Motor neuron (in vitro differentiated cells): Measurements from ENCODE around the gene GRIK3. TPM values are rescaled to one million over a fixed set of nuclear protein-coding genes. Genes with fewer than 3 reads are reported as not detected.
A peak's percentile ranks its signal among the peaks of the same experiment; 100 is the strongest.

Experiments used
- ATAC-seq, 8 experiments: fragments of 200-7000 bp; cut with Tn5 transposase; replicated peaks in 6 of 8; 2 replicates each; pipeline ENCODE4 v1.8.0; 2021; ENCODE audit warnings: mild to moderate bottlenecking in 8 of 8, moderate library complexity in 8 of 8
- H3K27ac ChIP-seq, 2 donors: fragments of 250-450 bp; sonication (Bioruptor Pico); 2 replicates each; pipeline ENCODE4 v1.9.0; 2021; ENCODE audit warnings: antibody characterized with exemption in 2 of 2, mild to moderate bottlenecking in 2 of 2, moderate library complexity in 1 of 2
- H3K4me1 ChIP-seq, 2 donors: fragments of 250-450 bp; sonication (Bioruptor Pico); replicated peaks in 1 of 2; 2 replicates each; pipeline ENCODE4 v1.6.1; 2021; ENCODE audit warnings: antibody characterized with exemption in 2 of 2, mild to moderate bottlenecking in 2 of 2, moderate library complexity in 1 of 2
- H3K4me3 ChIP-seq, 5 donors: fragments of 250-450 bp; sonication (Bioruptor Pico); 2 replicates each; pipeline ENCODE4 v1.9.0; 2021; ENCODE audit warnings: antibody characterized with exemption in 5 of 5, mild to moderate bottlenecking in 5 of 5, moderate library complexity in 4 of 5
- WGBS, 10 experiments: fragments of 450-650 bp; shearing (Covaris generic); methylation state at CpG; one replicate each; pipeline ENCODE4 v1.0.0; 2022; 5-methylcytosine and 5-hydroxymethylcytosine counted together
- in situ Hi-C, 9 experiments: fragments of 400-800 bp; cut with MboI; loops; one replicate each; pipeline ENCODE4 v1.15.0; 2021; ENCODE audit warnings: low sequenced_read_pairs in 9 of 9, low pct_unique_long_range_greater_than_20kb in 2 of 9; ENCODE audit not compliant: unreplicated experiment in 9 of 9
- total RNA-seq, 8 experiments: library from RNA; unstranded; fragments of 300-600 nt; gene quantifications; 2 replicates each; pipeline versions ENCODE4 v1.2.3 to v1.2.4, GENCODE V29; 2022

GRIK3 gene
- total RNA-seq, 8 experiments from 2014 or later, result 0.73 to 21.1 (median 11.9) TPM

DNA sequence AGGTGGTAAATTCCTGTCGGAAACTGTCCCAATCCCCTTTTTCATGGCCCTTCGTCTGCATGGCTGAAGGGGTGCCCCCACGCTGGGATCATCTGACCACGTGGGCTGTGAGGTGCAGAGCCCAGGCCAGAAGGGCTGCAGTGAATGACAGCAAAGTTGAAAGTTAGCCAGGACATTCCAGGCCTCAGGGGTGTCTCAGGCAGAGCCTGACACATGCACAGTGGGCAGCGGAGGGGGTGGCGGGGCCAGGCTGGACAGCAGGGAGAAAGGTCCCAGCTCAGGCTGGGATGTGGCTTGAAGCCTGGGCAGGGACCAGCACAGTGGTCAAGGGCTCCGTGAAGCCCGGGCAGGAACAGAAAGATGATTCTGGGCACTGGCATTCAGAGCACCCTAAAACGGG is 49.6 kb downstream of the GRIK3 start:
- no peak for ATAC-seq
- in situ Hi-C loops, result no loop called here
- H3K27ac ChIP-seq, result no peak overlapping the region
- H3K4me3 ChIP-seq, result no peak overlapping the region
- 19 to 100% (median 67%) methylated on average over 1 to 5 of the region's 9 CpGs; no CpG with 5 or more reads in 3 of the 10 experiments for WGBS, 10 experiments
- H3K4me1 ChIP-seq, result peaks cover 37 to 45% of the 10 kb centered on the region in 2 donors

DNA sequence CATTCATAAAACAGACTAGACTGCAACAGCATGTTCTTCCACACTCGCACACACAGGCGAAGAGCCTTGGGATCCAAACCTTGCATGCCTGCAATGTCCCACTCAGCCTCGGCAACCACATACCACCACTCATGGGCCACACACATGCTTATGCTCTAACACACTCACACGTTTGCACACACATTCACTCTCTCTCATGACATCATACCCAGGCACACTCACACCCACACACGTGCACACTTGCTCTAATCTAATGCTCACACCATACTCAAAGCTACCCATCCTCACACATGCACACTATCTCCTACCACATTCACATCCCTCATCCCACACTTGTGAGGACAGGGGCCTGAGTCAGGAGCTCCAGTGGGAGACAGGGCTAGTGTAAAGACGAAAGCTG is 50.3 kb downstream of the GRIK3 start:
- in situ Hi-C loops, result no loop called here
- Histone ChIP-seq H3K4me3 (no peak overlapping the region), H3K4me1 (peaks cover 30 to 39% of the 10 kb centered on the region in 2 donors)

DNA sequence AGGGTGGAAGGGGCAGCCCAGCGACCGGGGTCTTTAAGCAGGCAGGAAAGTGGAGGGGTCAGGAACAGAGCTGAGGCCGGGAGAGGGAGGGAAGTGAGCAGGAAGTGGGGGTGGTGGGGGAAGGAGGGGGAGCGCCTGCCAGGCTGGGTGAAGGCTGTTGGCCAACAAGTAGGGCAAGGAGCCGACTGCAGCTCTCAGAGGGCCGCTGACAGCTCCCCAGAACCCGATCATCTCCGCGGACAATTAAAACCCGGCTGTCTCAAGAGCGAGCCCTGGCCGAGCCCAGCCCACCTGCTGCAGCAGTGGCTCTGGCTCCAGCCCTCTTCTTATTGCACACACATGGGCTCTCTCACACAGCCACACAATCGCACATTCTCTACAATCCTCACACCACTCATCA is 51.6 kb downstream of the GRIK3 start:
- ATAC-seq, result peak in 4 of 8 experiments; percentile 9 to 36 (median 21)
- in situ Hi-C loops, result no loop called here
- Histone ChIP-seq H3K27ac (no peak overlapping the region), H3K4me1 (peaks cover 17 to 26% of the 10 kb centered on the region in 2 donors), H3K4me3 (no peak overlapping the region)
- WGBS, 10 experiments, result 0 to 48% (median 10%) methylated on average over 1 to 4 of the region's 13 CpGs; no CpG with 5 or more reads in 6 of the 10 experiments

More for the DNA sequence above, 50.3 kb downstream of the GRIK3 start:
- WGBS, 10 experiments, result 0 to 100% (median 78%) methylated on average over 1 to 6 of the region's 6 CpGs; no CpG with 5 or more reads in 4 of the 10 experiments
- no peak overlapping the region for H3K27ac ChIP-seq
- ATAC-seq, result no peak

DNA sequence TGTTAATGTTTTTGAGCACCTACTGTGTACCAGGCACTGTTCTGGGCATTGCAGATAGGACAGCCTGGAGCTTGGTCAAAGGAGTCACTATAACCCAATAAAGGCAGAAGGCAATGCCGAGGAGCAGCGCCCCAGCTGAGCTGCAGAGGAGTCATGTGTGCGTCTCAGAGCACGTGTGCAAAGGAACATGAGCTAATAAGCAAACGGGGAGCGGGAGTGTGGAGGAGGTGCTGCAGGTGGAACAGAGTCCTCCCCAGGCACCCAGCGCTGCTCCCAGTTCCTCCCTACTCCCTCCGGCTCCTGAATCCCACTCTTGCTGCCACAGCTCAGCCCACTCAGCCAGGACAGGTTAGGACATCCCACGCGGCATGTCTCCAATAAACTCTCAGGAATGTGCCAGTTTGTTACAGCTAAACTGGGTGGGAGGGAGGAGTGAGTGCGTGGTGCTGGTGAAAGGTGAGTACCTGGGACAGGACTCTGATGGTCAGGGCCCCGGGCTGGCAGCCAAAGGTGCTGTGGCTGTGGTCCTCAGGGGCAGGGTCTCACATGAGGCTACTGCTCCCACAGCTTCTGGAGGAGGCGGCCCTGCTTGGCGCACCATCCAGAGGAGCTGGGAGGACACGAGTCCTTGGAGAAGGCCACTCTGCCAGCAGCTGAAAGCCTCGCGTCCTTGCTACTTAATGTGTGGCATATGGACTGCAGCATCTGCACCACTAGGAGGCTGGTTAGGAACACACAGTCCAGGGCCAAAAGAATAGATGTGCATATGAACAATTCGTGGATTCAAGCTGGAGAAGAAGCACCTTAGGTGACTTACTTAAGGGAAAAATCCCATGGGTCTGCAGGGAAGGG is 52.3 kb downstream of the GRIK3 start:
- in situ Hi-C loops, result no loop called here
- H3K27ac ChIP-seq, result peak overlapping the region in 1 of 2 donors; percentile 8
- peaks cover 14 to 23% of the 10 kb centered on the region in 2 donors for H3K4me1 ChIP-seq
- 16 to 100% (median 81%) methylated on average over 1 to 13 of the region's 18 CpGs; no CpG with 5 or more reads in 1 of the 10 experiments for WGBS, 10 experiments
- ATAC-seq, result peak in 3 of 8 experiments; percentile 10 to 41 (median 11)
- no peak overlapping the region for H3K4me3 ChIP-seq

DNA sequence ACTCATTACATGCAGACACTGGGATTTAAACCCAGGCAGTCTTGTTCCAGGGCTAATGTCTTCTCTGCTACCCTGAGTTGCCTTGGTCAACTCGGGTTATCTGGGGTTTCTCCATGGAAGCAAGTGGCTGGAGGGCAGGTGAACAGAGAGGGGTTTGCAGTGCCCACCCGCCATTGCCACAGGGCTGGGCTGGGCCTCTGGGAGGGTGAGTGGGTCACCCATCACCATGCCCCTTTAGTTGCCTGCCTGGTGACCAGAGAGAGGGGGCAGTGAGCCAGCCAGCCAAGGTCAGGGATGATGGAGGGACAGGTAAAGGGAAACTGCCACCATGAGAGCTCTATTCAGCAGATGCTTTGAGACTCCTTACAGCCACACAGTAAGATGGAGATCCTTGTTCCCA is 53.2 kb downstream of the GRIK3 start:
- 8 to 84% (median 45%) methylated on average over 1 to 2 of the region's 2 CpGs; no CpG with 5 or more reads in 6 of the 10 experiments for WGBS, 10 experiments
- Histone ChIP-seq H3K27ac (no peak overlapping the region), H3K4me1 (peaks cover 13 to 21% of the 10 kb centered on the region in 2 donors), H3K4me3 (no peak overlapping the region)
- in situ Hi-C loops, result no loop called here
- ATAC-seq, result no peak

DNA sequence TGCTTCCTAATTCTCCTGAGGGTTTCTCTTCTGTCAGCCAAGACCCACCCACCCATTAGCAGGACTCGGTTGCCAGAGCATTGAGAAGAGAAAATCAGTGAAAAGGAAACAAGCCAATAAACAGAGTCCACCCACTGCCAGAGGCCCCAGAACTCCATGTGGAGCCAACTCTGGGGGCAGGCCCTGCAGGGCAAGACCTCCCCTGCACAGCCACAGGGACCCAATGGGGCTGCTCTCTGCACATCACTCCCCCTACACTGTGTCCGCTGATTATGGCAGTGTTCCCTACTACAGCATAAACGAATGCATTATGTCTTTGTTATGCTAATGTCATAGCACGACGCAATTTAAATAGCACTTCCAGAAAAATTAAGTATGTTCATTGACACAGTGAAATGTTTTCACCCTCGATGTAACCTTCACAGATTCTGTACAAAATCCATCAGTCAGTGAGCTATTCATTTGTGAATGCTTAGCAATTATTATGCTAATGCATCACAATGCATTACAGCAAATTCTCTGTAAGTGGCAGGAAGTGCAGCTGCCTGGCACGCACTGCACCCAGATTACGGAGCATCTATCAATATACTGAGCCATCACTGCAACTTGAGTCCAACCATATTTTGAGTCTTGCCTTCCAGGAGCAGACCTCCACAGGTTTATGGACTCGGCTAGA is 56.4 kb downstream of the GRIK3 start:
- peak in 5 of 8 experiments; percentile 70 to 94 (median 92) for ATAC-seq
- H3K4me3 ChIP-seq, result no peak overlapping the region
- peak overlapping the region in 1 of 2 donors; percentile 1 for H3K27ac ChIP-seq
- peaks cover 16 to 25% of the 10 kb centered on the region in 2 donors for H3K4me1 ChIP-seq
- 36 to 80% (median 42%) methylated on average over 1 to 9 of the region's 9 CpGs for WGBS, 10 experiments
- in situ Hi-C loops, result no loop called here

DNA sequence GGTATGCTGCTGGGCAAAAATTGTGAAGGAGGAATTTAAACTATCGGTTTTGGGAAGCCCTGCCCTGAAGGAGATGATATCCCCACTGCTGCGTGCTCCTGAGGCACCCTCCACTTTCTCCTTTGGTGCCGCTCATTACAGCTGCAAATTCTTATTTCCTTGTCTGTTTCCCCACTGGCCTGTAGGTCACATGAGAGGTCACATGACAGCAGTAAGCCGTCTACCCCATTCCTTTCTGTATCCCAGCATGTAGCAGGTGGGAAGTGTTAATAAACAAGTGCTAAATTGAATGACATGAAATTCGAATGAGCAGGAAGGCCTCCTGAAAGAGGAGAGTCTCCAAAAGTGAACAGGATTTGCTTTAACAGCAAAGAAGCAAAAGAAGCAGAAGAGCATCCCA is 58.7 kb downstream of the GRIK3 start:
- WGBS, 10 experiments, result 0 to 80% (median 60%) methylated on average over 1 to 5 of the region's 5 CpGs

DNA sequence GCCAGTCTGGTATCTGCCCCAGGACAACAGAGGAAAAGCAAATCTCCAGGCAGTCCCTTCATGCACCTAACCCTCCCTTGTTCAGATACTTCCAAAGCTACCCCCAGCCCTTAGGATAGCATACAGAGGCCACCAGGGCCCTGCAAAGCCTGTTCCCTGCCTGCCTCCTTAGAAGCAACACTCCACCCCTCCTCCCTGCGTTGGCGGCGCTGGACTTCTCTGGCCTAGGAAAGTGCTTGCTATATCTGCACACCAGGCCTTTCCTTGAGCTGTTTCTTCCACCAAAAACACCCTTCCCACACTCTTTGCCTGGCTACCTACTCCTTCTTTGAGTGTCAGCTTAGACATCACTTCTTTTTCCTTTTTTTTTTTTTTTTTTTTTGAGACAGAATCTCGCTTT is 61.3 kb downstream of the GRIK3 start:
- Histone ChIP-seq H3K4me3 (no peak overlapping the region), H3K27ac (no peak overlapping the region), H3K4me1 (peaks cover 23 to 30% of the 10 kb centered on the region in 2 donors)
- 0 to 100% (median 92%) methylated on average over 1 to 4 of the region's 4 CpGs; no CpG with 5 or more reads in 4 of the 10 experiments for whole genome bisulfite sequencing, 10 experiments
- ATAC-seq, result no peak
- in situ Hi-C loops, result no loop called here

More for the DNA sequence above, 58.7 kb downstream of the GRIK3 start:
- Histone ChIP-seq H3K4me1 (peaks cover 14 to 18% of the 10 kb centered on the region in 2 donors), H3K27ac (no peak overlapping the region), H3K4me3 (no peak overlapping the region)
- ATAC-seq, result no peak
- in situ Hi-C loops, result no loop called here

DNA sequence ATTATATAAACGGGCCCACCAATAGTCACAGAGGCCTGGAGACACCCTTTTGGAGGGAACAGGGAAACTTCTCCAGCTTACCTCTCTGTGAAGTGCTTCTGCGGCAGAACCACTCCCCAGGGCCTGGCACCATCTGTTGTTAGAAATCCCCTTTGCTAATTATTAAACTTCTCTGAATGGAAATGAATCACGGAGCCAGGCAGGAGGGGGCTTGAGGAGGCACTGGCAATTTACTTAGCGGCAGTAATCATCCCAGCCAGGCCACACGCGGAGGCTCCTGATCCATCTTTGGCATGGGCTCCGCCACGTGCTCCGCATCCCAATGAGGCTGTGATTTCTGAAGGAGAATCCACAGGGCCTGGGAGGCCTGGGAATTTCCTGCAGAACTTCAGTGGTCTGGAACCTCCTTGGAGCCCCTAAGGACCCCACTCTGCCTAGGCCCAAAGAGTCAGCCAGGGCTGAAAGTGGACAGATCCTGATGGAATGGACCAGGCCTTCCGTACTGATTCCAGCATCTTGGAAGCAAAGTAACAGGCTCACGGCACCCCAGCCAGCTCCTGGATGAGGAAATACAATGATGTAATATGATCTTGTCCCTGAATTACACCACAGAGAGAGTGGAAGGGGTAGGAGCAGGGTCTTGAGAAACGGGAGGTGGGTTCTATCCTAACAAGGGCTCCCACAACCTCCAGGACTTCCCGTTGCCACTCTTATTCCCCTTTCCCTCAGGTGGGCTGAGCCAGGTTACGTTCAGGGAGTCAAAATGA is 62.3 kb downstream of the GRIK3 start:
- WGBS, 10 experiments, result 20 to 67% (median 36%) methylated on average over 1 to 13 of the region's 14 CpGs; no CpG with 5 or more reads in 2 of the 10 experiments
- in situ Hi-C loops, result no loop called here
- H3K4me3 ChIP-seq, result no peak overlapping the region
- peaks cover 30 to 35% of the 10 kb centered on the region in 2 donors for H3K4me1 ChIP-seq
- peak overlapping the region in 1 of 2 donors; percentile 4 for H3K27ac ChIP-seq
- peak in 5 of 8 experiments; percentile 45 to 87 (median 63) for ATAC-seq

DNA sequence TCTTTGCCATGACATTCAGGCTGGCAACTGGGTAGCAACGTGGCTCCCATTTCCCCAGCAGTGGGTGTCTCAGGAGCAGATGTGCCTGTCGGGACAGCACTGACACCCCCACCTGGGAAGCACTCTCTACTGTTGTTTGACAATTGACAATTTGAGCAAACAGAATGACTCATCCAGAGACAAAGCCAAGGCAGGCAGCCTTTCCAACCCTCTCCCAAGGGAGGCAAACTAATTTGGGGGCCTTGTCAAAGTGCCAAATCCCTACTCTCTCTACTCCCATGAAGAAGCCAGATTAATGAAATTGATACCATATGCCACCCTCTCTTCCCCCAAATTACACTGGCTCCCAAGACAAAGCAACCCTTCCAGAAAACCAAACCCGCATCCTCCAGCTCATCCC is 65.6 kb downstream of the GRIK3 start:
- Histone ChIP-seq H3K4me1 (peaks cover 55 to 60% of the 10 kb centered on the region in 2 donors), H3K4me3 (no peak overlapping the region), H3K27ac (no peak overlapping the region)
- ATAC-seq, result peak in 5 of 8 experiments; percentile 15 to 58 (median 22)
- 0 to 48% (median 9%) methylated on average over 1 to 3 of the region's 3 CpGs; no CpG with 5 or more reads in 4 of the 10 experiments for WGBS, 10 experiments
- in situ Hi-C loops, result no loop called here

DNA sequence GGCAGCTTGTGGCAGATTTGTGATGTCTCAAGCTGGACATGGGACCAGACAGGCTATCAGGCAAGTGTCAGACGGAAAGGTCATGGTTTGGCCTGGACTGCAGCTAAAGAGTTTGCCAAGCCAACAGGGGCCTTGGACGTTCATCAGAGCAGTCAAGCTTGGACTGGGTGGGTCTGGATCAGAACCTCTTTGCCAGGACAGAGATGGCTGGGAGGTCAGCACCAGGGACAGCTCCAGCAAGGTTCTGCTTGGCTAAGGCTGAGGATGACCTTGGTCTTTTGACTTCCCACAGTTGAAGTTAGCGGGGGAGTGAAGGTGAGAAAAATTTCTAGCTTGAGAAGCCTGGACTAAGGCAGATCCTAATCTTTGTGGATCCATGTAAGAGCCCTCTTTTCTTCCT is 68.1 kb downstream of the GRIK3 start:
- in situ Hi-C loops, result no loop called here
- peak in 4 of 8 experiments; percentile 7 to 62 (median 44) for ATAC-seq
- Histone ChIP-seq H3K27ac (peak overlapping the region in 1 of 2 donors; percentile 33), H3K4me1 (peaks cover 74% of the 10 kb centered on the region in 2 donors), H3K4me3 (no peak overlapping the region)
- WGBS, 10 experiments, result 14 to 86% (median 48%) methylated on average over 1 to 3 of the region's 3 CpGs; no CpG with 5 or more reads in 4 of the 10 experiments
